Stimulated activated naive CD8-positive, alpha-beta T cell treated with anti-CD3 and anti-CD28 coated beads, Interleukin-15, Interleukin-2, amounts not matched to agents 100 U/mL and 50 U/mL, for 24 hours (primary cell): Measurements from ENCODE around the gene NDUFB10.
A peak's percentile ranks its signal among the peaks of the same experiment; 100 is the strongest.
"Not testable (repeated sequence)": the region's sequence is repeated elsewhere in the genome, so short reads cannot be mapped to it uniquely, and the experiment has no call there.

Source experiments
- ATAC-seq: fragments of 150-1000 bp; cut with Tn5 transposase; one replicate; pipeline ENCODE4 v1.10.0; 2021
- DNase-seq: peaks from one replicate; pipeline ENCODE4 v3.0.0; 2021

The NDUFB10 gene

GRCh38 chr16:1959269-1960039, at the start of gene NDUFB10:
TSS of gene NDUFB10 (plus strand) at chr16:1959538. CDS start at chr16:1959625, 87 bp downstream.
- ATAC-seq: peak; percentile 75
- peak; percentile 97 for DNase-seq

DNA sequence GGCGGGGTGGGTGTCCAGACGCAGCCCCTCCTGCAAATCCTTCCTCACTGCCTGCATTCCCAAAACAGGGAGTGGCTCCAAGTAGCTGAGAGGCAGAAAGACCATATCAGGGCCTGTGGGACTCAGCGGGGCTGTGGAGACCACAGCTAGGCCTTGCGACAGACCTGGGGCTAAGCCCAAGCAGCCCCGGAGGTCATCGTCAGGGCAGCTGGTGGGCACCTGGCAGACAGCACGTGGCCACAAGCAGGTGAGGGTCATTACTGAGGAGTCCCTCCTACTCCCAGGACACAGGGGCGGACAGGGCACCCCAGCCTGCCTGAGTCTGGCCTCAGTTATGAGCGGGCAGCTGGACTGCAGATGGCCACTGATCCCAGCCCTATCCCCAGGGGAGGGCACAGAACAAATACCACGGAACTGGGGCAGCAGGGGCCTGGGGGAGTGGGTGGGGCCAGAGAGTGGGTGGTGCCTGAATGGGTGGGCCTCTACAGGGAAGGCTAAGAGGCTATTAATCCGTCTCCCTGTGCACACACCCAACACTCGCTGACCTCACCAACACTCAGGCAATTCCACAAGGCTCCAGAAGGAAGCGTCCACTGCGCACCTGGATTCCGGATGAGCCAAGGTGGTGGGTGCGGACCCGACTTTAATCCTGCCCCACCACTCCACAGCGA, 49.6 kb upstream of the NDUFB10 start:
- ATAC-seq: no peak
- DNase-seq: no peak

DNA sequence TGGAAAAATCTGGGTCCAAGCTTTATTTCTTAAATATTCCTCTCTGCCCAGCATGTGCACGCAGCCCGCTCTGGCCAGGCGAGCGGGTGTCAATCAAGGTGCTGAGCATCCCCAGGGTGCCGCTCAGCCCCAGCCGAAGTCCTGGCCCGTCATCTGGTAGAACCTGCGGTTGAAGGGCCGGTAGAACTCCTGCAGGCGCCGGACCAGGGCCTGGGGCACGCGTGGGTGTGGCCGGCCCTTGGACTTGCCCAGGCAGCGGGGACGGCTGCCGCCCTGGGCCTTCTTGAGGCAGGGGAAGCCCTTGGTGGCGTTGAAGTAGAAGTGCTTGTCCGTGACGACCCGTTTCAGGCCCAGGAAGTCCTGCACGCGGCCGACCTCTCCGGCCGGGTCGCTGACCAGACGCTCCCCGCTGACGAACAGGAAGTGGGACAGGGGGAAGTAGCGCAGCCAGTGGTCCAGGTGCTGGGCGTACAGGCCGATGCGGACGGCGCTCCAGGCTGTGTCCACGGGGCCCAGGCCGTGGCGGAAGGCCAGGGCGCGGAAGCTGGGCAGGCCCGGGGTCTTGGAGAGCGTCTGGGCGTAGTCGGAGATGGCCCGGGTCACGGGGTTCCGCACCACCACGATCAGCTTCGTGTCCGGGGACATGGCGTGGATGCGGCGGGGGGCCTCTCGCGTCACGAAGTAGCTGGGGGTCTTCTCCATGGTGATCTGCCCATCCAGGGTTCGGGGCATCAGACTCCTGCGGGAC, 47.7 kb upstream of the NDUFB10 start:
- no peak for ATAC-seq
- no peak for DNase-seq

DNA sequence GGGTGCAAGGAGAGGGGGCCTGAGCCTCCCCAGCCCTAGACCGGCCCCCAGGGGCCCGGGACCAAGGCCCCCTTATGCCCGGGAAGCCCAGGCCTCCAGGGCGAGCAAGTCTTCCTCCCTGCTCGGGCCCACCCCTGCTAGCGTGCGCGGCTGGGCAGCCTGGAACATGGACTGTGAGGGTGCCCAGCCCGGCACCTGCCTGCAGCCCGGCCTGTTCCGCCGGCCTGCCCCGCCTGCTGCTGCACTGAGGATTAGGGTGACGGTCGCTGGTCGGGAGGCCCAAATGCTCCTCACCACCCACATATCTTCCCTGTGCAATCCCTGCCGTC, 47.2 kb upstream of the NDUFB10 start:
- ATAC-seq: no peak
- DNase-seq: no peak

DNA sequence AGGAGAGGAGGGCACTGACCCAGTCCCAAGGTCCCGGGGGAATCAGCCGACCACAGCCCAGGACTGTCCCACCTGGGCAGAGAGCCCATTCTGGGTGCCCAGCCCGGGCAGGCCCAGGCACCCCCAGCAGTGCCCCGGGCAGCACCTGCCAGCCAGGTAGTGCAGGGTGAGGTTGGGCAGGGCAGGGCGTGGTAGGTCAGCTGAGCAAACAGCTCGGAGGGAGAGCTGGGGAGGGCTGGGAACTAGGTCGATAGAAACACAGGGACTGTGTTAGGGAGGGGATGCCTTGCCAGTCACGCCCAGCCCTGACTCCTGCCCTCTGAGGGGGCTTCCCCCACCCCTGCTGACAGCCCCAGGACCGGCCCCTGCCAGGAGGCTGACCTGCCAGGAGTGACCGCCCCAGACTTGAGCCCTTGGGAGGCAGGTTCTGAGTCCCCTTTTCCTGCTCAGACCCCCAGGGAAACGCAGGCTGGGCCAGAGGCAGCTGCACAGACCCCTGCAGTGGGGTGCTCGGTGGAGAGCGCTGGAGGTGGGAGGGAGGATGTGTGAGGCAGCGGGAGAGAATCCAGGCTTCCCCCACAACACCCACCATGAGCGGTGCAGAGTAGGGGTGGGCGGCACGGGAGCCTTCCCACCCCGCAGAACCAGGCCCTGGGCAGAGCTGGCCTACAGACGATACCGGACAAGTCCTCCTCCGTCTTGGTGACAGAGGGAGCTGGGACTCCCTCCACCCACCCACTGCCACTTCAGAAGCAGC, 45.8 kb upstream of the NDUFB10 start:
- DNase-seq: no peak
- no peak for ATAC-seq

- ATAC-seq: no peak
These were observed 45.2 kb upstream of the NDUFB10 start for GRCh38 chr16:1914084-1914608.

DNA sequence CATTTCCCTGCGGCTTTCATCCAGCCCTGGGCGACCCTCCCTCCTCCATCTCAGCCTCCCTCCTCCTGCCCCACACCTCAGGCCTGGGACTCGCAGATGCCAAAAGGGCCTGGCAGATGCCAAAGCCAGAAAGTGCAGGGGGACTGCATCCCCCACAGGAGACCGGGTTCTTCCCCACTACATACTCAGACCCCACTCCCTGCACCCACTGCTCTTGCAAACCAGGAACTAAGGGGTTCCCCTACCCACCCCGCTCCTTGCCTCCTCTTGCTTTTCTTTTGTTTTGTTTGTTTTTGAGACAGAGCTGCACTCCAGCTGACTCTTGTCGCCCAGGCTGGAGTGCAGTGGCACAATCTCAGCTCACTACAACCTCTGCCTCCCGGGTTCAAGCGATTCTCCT, 44.4 kb upstream of the NDUFB10 start:
- ATAC-seq (no peak), DNase-seq (no peak)

More at GRCh38 chr16:1914084-1914608, 45.2 kb upstream of the NDUFB10 start:
- no peak for DNase-seq

- ATAC-seq: no peak
- no peak for DNase-seq
These were observed 43.4 kb upstream of the NDUFB10 start for GRCh38 chr16:1915732-1916639.

DNA sequence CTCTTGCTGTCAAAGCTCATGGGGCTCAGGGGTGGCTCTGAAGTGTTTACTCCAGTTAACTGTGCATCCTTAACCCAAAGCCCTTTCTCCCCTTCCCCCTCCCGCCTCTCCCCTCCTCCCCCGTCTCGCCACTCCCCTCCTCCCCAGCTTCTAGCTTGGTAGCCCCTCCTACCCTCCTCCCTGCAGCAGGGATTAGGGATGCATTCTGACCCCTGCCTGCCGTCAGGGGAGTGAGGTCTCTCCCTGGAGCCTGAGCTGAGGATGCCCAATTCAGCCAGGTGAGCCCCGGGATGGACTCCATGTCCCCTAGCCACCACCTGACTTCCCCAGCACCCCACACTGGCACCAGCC, 42.7 kb upstream of the NDUFB10 start:
- DNase-seq (no peak), ATAC-seq (no peak)

- DNase-seq: no peak
- no peak for ATAC-seq
These were observed 42.2 kb upstream of the NDUFB10 start for GRCh38 chr16:1917056-1917664.

DNA sequence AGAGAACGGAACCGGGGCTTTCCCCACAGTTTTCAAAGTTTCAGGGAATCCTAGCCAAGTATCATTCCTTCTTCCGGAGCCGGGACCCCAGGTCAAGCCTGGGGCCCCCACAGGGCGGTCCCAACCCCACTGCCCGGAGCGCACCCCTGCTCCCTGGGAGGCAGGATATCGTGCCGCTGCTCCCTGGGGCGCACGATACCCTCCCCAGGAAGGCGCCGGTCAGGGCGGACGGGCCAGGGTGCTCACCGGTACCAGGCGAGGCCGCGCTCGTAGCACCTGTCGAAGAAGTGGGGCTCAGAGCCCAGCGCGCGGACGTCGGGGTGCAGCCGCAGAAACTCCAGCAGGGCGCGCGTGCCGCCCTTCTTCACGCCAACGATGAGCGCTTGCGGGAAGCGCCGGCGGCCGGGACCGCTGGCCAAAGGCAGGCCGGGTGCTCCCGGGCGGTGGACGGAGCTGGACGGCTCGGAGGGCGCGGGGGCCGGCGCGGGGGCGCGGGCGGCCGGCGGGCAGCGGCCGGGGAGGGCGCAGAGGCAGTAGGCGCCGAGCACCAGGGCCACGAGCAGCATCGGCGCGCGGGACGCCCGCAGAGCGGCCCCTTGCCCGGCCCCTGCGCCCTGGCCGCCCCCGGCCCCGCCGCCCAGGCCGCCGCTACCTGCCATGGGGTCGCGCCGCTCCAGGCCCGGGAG, 41.5 kb upstream of the NDUFB10 start:
- ATAC-seq (no peak), DNase-seq (no peak)

DNA sequence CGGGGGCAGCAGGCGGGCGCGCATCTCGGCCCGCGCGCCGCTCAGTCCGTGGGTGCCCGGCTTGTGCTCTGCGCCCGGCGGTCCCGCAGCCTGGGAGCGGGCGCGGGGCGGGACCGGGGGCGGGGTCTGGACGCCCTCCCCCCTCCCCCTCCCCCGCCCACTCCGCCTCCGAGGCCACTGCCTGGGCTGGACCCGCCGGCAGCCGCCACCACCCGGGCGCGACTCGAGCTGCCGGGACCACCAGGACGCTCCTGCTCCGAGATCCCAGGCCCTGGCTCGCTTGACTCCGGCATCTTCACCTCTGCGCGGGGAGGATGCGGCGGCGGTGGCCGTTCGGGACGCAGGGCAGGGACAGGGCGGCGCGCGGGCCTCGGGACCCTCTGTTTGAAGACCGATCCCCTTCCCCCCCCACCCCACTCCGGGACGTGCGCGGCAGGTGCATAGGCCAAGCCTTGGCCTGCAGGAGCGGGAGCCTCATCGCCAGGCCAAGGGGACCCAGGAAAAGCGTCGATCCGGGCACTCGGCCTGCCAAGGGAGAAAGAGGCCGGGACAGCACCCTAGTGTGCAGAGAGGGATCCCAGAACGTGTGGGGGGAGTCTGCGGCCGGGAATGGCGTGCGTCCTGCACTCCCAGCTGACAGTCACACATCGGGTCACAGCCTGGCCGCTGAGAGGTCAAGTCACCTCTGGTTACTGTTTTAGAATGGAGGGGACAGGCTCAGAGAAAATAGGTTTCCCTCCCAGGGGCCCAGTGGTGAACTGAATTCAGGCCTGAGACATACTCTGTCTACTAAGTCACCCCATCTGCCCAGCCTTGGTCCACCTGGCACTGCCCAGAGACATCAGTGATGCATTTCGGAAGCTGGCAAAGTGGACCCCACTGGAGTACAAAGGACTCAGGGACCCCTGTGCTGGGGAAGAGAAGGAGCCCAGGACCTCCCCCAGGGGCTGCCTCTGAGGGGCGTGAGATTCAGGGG, 40.7 kb upstream of the NDUFB10 start, which contains the start of gene HS3ST6:
Gene HS3ST6 (minus strand): TSS at position 65 of the 976 bp plus-strand sequence. CDS start 92 bp downstream, outside the sequence.
- DNase-seq: no peak
- ATAC-seq: no peak

DNA sequence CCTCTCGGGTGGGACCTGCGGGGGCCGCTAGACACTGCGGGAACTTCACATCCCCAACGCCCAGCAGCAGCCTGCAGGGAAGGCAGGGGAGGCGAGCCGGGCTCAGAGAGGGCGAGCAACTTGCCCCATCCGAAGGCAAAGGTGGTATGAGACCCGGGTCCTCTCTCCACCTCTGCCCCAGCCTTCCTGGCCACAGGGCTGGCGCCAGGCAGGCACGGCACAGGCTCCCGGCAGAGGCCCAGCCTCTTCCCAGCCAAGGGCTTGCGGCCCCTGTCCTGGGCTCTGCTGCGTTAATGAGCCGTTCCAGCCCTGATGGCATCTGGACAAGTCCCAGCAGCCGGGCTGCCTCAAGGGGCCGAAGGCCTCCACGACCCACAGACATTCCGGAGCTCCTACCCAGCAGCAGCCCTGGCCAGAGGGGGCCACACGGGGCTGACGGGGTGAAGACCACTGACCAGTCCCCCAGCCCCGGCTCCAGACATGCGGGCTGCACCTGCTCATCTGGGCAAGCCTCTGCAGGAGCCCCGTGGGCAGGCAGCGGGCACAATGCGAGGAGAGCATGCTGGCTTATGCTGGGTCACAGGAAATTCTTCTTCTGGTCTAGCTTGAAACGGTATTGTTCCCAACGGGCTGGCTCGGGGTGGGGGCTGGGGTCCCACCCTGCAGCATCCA, 39.9 kb upstream of the NDUFB10 start:
- no peak for ATAC-seq
- DNase-seq: no peak

DNA sequence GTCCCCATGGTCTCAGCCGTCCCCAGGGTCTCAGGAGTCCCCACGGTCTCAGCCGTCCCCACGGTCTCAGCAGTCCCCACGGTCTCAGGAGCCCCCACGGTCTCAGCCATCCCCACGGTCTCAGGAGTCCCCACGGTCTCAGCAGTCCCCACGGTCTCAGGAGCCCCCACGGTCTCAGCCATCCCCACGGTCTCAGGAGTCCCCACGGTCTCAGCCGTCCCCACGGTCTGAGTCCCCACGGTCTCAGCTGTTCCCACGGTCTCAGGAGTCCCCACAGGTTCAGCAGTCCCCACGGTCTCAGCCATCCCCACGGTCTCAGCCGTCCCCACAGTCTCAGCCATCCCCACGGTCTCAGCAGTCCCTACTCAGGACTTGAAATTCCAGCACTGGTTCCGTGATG, 39.2 kb upstream of the NDUFB10 start:
- not testable (repeated sequence) for ATAC-seq, DNase-seq

GRCh38 chr16:1920727-1921171, 38.6 kb upstream of the NDUFB10 start:
- ATAC-seq: peak; percentile 34
- peak; percentile 28 for DNase-seq

DNA sequence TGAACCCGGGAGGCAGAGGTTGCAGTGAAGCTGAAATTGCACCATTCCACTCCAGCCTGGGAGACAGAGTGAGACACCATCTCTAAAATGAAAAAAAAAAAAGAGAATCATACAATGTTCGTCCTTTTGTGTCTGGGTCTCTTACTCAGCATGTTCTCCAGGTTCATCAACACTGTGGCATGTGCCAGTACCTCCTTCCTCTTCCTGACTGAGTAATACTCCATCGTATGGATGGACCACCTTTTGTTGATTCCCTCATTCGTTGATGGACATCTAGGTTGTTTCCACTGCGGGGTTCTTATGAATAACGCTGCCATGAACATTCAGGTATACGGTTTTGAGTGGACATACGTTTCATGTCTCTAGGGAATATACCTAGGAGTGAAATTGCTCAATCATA, 37.0 kb upstream of the NDUFB10 start:
- DNase-seq (no peak), ATAC-seq (no peak)

DNA sequence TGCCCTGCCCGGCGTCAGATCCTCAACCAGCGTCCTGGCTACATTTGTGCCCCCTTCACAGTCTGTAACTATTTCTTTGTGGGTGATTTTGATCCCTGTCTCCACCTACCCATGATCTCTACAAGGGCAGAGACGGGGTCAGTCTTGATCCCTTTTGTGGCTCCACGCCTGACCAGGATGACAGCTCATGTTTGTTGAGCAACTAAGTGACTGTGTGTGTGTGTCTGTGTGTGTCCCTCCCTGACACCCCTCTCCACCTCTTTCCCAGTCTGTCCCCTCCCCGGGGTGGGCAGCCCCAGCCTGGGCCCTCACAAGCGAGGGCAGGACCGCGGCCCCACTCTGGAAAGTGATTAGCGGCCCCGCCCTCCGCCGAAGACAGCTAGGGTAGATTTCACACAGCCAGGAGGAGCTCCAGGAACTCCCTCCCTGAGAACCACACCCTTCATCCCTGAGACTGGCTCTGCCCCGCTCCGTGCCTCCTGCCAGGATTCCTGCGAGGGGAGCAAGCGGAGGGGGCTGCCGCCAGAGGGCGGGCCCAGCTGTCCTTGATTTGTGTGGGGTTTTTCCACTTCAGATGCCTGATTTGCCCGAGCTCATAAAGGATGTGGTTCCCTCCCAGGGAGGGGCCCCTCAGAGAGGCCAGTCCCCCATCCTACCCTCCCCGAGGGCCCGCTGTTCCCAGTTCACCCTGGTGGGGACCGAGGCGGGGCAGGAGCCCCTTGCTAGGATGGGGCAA, 35.9 kb upstream of the NDUFB10 start:
- DNase-seq: peak; percentile 43

More for the DNA sequence above, 35.9 kb upstream of the NDUFB10 start:
- peak; percentile 33 for ATAC-seq
